Measurements from ENCODE around the gene TSPAN9.

- no peak; the same call in 1 of the 2 replicates for TF ChIP-seq CTCF (conservative IDR thresholded peaks at IDR 0.05)
- no peak for TF ChIP-seq EZH2 (IDR thresholded peaks at IDR 0.05; ENCODE audit: low read depth)
Observed at GRCh38 chr12:3207858-3208257, 130.7 kb downstream of the TSPAN9 start.
